PFSK-1 (cell line): Measurements from ENCODE around the gene TMEM253. TPM values are rescaled to one million over a fixed set of nuclear protein-coding genes. Genes with fewer than 3 reads are reported as not detected.

ENCODE experiments used
- FOXP2 ChIP-seq: optimal IDR thresholded peaks from 2 replicates; pipeline ENCODE3; 2011; ENCODE audit warnings: borderline replicate concordance, control low read depth, inconsistent platforms; ENCODE audit not compliant: insufficient read depth; ENCODE audit errors: extremely low read length, extremely low read depth
- POLR2AphosphoS5 ChIP-seq: IDR thresholded peaks from 2 replicates; pipeline ENCODE4 v1.6.1; 2012; ENCODE audit warnings: low read depth, mild to moderate bottlenecking, control low read depth, low read length, moderate library complexity
- REST ChIP-seq, 2 experiments: IDR thresholded peaks; 2 replicates each; pipeline versions ENCODE4 v1.6.1 to v1.8.0; 2011 to 2012; ENCODE audit warnings: low read depth in 2 of 2, low read length in 2 of 2, control low read depth in 1 of 2, inconsistent platforms in 1 of 2, mild to moderate bottlenecking in 1 of 2, moderate library complexity in 1 of 2; ENCODE audit not compliant: insufficient read depth in 1 of 2
- SIN3A ChIP-seq: IDR thresholded peaks from 2 replicates; pipeline ENCODE4 v1.6.1; 2012; ENCODE audit warnings: mild to moderate bottlenecking, low read length, moderate library complexity, borderline replicate concordance; ENCODE audit not compliant: insufficient read depth
- TAF1 ChIP-seq: IDR thresholded peaks from 2 replicates; pipeline ENCODE4 v1.6.1; 2012; ENCODE audit warnings: low read length, control low read depth, borderline replicate concordance; ENCODE audit not compliant: insufficient read depth
- polyA plus RNA-seq: library from polyadenylated mRNA; unstranded; fragments of >200 nt; gene quantifications from one replicate; pipeline ENCODE4 v1.2.1, GENCODE V29; 2012; ENCODE audit warnings: low read depth, missing spikeins; ENCODE audit not compliant: insufficient read length

Gene TMEM253
- polyA plus RNA-seq, result 0.84 TPM

- no peak for TF ChIP-seq REST (IDR thresholded peaks at IDR 0.05; ENCODE audit: insufficient read depth in 1 of 2, low read depth in 2 of 2, low read length in 2 of 2)
- TF ChIP-seq TAF1, result no peak
- TF ChIP-seq FOXP2, result no peak
- no peak for TF ChIP-seq POLR2AphosphoS5
- TF ChIP-seq SIN3A, result no peak
Observed at GRCh38 chr14:21100931-21101330, at the start of gene TMEM253. Gene TMEM253, plus strand, starts transcription at chr14:21101066. Its CDS starts 278 bp downstream, at chr14:21101344.

DNA sequence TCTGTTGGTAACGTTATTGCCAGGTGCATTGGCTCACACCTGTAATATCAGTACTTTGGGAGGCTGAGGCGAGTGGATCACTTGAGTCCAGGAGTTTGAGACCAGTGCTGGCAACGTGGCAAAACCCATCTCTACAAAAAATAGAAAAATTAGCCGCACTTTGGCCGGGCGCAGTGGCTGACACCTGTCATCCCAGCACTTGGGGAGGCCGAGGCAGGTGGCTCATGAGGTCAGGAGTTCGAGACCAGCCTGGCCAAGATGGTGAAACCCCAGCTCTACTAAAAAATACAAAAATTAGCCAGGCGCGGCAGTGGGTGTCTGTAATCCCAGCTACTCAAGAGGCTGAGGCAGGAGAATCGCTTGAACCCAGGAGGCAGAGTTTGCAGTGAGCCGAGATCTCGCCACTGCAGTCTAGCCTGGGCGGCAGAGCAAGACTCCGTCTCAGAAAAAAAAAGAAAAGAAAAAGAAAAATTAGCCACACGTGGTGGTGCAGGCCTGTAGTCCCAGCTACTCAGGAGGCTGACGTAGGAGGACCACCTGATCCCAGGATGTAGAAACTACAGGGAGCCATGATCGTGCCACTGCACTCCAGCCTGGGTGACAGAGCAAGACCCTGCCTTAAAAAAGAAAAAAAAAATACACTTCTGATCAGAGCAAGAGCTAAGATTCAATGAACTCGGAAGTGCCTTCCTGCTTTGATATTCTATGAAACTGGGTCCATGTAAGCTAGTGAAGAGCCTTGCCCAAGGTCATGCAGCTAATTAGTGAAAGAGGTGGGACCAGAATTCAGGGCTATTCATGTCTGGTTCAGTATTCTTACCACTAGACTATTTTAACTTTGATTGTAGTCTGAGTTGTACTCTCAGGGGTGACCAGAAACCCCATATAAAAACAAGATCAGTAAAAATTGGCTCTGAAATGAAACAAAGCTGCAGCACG, 47.4 kb upstream of the TMEM253 start:
- TF ChIP-seq POLR2AphosphoS5 (no peak), FOXP2 (no peak), SIN3A (no peak), REST (IDR thresholded peaks at IDR 0.05; ENCODE audit: insufficient read depth in 1 of 2, low read depth in 2 of 2, low read length in 2 of 2) (no peak), TAF1 (no peak)

GRCh38 chr14:21054123-21054767, 46.6 kb upstream of the TMEM253 start:
- no peak for TF ChIP-seq TAF1
- no peak for TF ChIP-seq SIN3A
- no peak for TF ChIP-seq REST (IDR thresholded peaks at IDR 0.05; ENCODE audit: insufficient read depth in 1 of 2, low read depth in 2 of 2, low read length in 2 of 2)
- no peak for TF ChIP-seq POLR2AphosphoS5
- no peak for TF ChIP-seq FOXP2

DNA sequence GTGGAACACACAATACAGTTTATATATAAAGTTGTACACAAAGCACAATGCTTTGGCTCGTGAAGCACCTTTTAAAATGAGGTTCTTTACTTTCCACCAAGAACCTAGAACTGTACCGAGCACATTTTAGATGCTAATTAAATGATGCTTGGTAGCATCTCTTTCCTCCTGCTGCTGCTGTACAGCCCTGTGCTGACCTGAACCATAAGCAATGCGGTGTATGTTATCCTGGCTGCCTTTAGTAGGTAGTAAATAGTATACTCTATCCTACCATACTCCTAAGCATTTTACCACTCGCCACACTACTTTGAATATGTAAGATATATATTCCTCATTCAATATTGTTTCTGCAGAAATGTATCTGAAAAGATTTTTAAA, 46.1 kb upstream of the TMEM253 start:
- no peak for TF ChIP-seq FOXP2

GRCh38 chr14:21055432-21056117, 45.3 kb upstream of the TMEM253 start:
- TF ChIP-seq POLR2AphosphoS5, result no peak
- no peak for TF ChIP-seq REST (IDR thresholded peaks at IDR 0.05; ENCODE audit: insufficient read depth in 1 of 2, low read depth in 2 of 2, low read length in 2 of 2)
- TF ChIP-seq TAF1, result no peak
- no peak for TF ChIP-seq FOXP2
- no peak for TF ChIP-seq SIN3A
